ENCODE results near the gene SNIP1. TPM values are rescaled to one million over a fixed set of nuclear protein-coding genes. Genes with fewer than 3 reads are reported as not detected.
A peak's percentile ranks its signal among the peaks of the same experiment; 100 is the strongest.

The SNIP1 gene
- total RNA-seq, 1 donor from 2014 or later = 6.8 TPM

DNA sequence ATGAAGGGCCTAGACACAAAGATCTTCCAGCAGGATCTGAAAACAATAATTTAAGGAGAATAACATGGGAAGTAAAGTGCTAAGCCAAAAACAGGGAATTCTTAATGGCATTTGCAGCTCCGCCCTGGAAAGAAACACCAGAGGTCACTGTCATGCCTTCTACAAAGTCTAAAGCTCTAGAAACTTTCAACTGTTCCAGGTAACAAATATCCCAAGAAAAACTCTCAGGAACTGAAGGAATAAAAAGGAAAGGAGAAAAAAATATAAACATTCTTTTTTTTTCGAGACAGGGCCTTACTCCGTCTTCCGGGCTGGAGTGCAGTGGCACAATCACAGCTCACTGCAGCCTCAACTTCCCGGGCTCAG, 66.5 kb downstream of the SNIP1 start:
- no peak for DNase-seq (ENCODE audit: low read depth)
- TF ChIP-seq, protein P1, sequence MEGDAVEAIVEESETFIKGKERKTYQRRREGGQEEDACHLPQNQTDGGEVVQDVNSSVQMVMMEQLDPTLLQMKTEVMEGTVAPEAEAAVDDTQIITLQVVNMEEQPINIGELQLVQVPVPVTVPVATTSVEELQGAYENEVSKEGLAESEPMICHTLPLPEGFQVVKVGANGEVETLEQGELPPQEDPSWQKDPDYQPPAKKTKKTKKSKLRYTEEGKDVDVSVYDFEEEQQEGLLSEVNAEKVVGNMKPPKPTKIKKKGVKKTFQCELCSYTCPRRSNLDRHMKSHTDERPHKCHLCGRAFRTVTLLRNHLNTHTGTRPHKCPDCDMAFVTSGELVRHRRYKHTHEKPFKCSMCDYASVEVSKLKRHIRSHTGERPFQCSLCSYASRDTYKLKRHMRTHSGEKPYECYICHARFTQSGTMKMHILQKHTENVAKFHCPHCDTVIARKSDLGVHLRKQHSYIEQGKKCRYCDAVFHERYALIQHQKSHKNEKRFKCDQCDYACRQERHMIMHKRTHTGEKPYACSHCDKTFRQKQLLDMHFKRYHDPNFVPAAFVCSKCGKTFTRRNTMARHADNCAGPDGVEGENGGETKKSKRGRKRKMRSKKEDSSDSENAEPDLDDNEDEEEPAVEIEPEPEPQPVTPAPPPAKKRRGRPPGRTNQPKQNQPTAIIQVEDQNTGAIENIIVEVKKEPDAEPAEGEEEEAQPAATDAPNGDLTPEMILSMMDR (conservative IDR thresholded peaks at IDR 0.05; ENCODE audit: low read depth, low read length) = no peak
- no peak overlapping the region for H3K4me3 ChIP-seq (ENCODE audit: low read depth, low read length)

GRCh38 chr1:37486680-37487618, 67.1 kb downstream of the SNIP1 start:
- no peak for DNase-seq (ENCODE audit: low read depth)
- TF ChIP-seq, protein P1 (conservative IDR thresholded peaks at IDR 0.05; ENCODE audit: low read depth, low read length) = peak; percentile 99
- no peak overlapping the region for H3K4me3 ChIP-seq (ENCODE audit: low read depth, low read length)

DNA sequence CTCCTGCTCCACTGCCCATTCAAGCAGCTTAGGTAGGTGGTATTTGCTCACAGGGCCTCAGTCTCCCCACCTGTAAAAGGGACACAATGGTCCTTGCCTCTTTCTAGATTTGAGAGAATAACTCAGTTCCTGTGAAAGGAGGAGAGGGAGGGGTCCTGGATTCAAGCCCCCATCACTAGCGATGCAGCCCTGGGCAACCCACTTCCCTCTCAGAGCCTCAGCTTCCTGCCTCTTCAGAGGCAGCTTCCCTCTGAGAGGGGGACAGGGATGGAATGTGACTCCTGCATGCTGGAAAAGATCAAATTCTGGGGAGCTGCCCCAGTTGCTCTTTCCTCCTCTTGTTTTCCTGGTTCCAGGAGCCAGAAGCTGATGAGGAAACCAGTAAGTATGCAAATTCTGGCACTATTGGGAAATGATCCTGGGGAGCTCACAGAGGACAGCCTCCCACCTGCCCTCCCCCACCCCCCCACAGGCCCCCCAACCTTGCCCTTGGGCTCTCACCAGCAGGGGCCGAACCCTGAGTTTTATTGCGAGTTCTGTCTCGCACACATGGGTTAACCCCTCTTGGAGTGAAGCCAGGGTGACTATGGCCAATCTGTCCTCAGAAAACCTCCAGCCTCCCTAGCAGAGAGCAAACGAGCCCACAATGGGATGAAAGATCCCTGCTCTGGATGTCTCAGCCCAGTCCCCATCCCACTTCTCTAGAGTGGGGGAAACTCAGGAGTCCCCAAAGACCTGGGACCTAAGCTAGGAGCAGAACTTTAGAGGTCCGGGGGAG, 68.0 kb downstream of the SNIP1 start:
- TF ChIP-seq, protein P1 (conservative IDR thresholded peaks at IDR 0.05; ENCODE audit: low read depth, low read length) = no peak
- H3K4me3 ChIP-seq (ENCODE audit: low read depth, low read length) = no peak overlapping the region
- DNase-seq (ENCODE audit: low read depth) = no peak

Other genes with a start within 250 kb of the SNIP1 start
- 16.0 and 16.7 TPM in 2 replicates for gene ZC3H12A, start 79.7 kb downstream of the SNIP1 start, total RNA-seq
- gene MEAF6, start 39.5 kb downstream of the SNIP1 start, total RNA-seq = 64.2 and 73.1 TPM in 2 replicates
- gene DNALI1, start 2.6 kb upstream of the SNIP1 start, total RNA-seq = 3.5 and 16.4 TPM in 2 replicates
- gene GNL2, start 41.6 kb upstream of the SNIP1 start, total RNA-seq = 58.1 and 74.6 TPM in 2 replicates
- not detected in 2 replicates for gene RSPO1, start 80.6 kb upstream of the SNIP1 start, total RNA-seq
- 42.2 and 60.0 TPM in 2 replicates for gene CDCA8, start 138.2 kb upstream of the SNIP1 start, total RNA-seq
- gene EPHA10, start 210.8 kb upstream of the SNIP1 start, total RNA-seq = under 0.01 and 0.17 TPM in 2 replicates
- 0.46 and 0.72 TPM in 2 replicates for gene MANEAL, start 239.6 kb upstream of the SNIP1 start, total RNA-seq

Data from epithelial cell of proximal tubule (primary cell).